Measurements from ENCODE around the gene OR4L1.

DNA sequence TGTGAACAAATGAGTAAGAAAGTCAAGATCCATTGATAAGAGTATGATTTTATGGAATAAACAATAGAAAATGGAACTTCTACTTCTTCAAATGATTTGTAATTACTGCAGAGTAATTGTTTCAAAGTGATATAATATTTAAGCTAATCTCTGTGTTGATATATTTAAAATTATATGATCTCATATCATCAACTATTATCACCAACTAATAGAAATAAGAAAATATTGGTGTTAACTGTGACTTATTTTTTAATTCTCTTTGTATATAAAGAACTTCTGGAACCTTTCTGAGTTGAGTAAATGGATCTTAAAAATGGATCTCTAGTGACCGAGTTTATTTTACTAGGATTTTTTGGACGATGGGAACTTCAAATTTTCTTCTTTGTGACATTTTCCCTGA lies at the start of gene OR4L1:
- TF ChIP-seq POLR2A (IDR thresholded peaks at IDR 0.05), result no peak
- TF ChIP-seq, protein P1, sequence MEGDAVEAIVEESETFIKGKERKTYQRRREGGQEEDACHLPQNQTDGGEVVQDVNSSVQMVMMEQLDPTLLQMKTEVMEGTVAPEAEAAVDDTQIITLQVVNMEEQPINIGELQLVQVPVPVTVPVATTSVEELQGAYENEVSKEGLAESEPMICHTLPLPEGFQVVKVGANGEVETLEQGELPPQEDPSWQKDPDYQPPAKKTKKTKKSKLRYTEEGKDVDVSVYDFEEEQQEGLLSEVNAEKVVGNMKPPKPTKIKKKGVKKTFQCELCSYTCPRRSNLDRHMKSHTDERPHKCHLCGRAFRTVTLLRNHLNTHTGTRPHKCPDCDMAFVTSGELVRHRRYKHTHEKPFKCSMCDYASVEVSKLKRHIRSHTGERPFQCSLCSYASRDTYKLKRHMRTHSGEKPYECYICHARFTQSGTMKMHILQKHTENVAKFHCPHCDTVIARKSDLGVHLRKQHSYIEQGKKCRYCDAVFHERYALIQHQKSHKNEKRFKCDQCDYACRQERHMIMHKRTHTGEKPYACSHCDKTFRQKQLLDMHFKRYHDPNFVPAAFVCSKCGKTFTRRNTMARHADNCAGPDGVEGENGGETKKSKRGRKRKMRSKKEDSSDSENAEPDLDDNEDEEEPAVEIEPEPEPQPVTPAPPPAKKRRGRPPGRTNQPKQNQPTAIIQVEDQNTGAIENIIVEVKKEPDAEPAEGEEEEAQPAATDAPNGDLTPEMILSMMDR (IDR thresholded peaks at IDR 0.05), result no peak

Measured in prostate gland (tissue), 2 donors.